Gastroesophageal sphincter (tissue), 4 donors: ENCODE data around the gene FUBP1. TPM values are rescaled to one million over a fixed set of nuclear protein-coding genes. Genes with fewer than 3 reads are reported as not detected.
"Not testable (repeated sequence)": the region's sequence is repeated elsewhere in the genome, so short reads cannot be mapped to it uniquely, and the experiment has no call there.

ENCODE experiments used
- ATAC-seq: fragments of 150-250 bp; one replicate; pipeline ENCODE4 v1.9.1; 2016; ENCODE audit warnings: mild to moderate bottlenecking, moderate library complexity
- H3K27ac ChIP-seq, 4 donors: fragments of 200-600 bp; sonication (generic) in 3 of 4; 1 replicate in 3 of 4; 2 replicates in 1 of 4; pipeline ENCODE4 v1.5.1; 2016 to 2019
- H3K27me3 ChIP-seq: fragments of 200-600 bp; sonication (generic); one replicate; pipeline ENCODE4 v1.5.1; 2019
- H3K36me3 ChIP-seq, 2 donors: fragments of 200-600 bp; sonication (generic); one replicate each; pipeline ENCODE4 v1.5.1; 2019; ENCODE audit warnings: control low read depth in 1 of 2
- H3K4me1 ChIP-seq, 3 donors: fragments of 200-600 bp; sonication (generic); 1 replicate in 2 of 3; 2 replicates in 1 of 3; pipeline ENCODE4 v1.5.1; 2016 to 2019; ENCODE audit warnings: control low read depth in 2 of 3
- H3K4me3 ChIP-seq, 2 donors: fragments of 200-600 bp; sonication (generic); one replicate each; pipeline ENCODE4 v1.5.1; 2019; ENCODE audit warnings: mild to moderate bottlenecking in 1 of 2, moderate library complexity in 1 of 2
- H3K9me3 ChIP-seq, 3 donors: fragments of 200-600 bp; sonication (generic); one replicate each; pipeline ENCODE4 v1.5.1; 2017 to 2019; ENCODE audit warnings: control low read depth in 2 of 3
- CTCF ChIP-seq, 4 experiments: fragments of 200-600 bp in 2 of 4; fragments of 450-650 bp in 2 of 4; sonication (generic) in 1 of 4; IDR thresholded peaks; one replicate each; pipeline ENCODE4 v1.5.1; 2017 to 2019; ENCODE audit warnings: antibody characterized with exemption in 4 of 4, mild to moderate bottlenecking in 2 of 4, moderate library complexity in 2 of 4
- EP300 ChIP-seq: sonication (generic); formaldehyde crosslinking; IDR thresholded peaks from one replicate; pipeline ENCODE4 v1.6.1; 2017; ENCODE audit warnings: antibody characterized with exemption, mild to moderate bottlenecking
- POLR2A ChIP-seq, 2 donors: fragments of 450-650 bp; IDR thresholded peaks; one replicate each; pipeline ENCODE4 v1.6.1; 2017; ENCODE audit warnings: antibody characterized with exemption in 2 of 2, mild to moderate bottlenecking in 2 of 2, moderate library complexity in 1 of 2
- POLR2AphosphoS5 ChIP-seq: sonication (generic); formaldehyde crosslinking; IDR thresholded peaks from one replicate; pipeline ENCODE4 v1.6.1; 2017; ENCODE audit warnings: antibody characterized with exemption
- WGBS, 2 donors: methylation state at CpG; one replicate each; pipeline ENCODE4 v1.1.5; 2018; ENCODE audit warnings: low coverage in 1 of 2; 5-methylcytosine and 5-hydroxymethylcytosine counted together
- total RNA-seq, 4 donors: library from RNA; depleted of rRNA; stranded (reverse); fragments of >200 nt; gene quantifications; one replicate each; pipeline ENCODE4 v1.1.0, GENCODE V29; 2016

The FUBP1 gene
- total RNA-seq, 4 donors from 2014 or later: 46.9 to 135 (median 68.5) TPM

DNA sequence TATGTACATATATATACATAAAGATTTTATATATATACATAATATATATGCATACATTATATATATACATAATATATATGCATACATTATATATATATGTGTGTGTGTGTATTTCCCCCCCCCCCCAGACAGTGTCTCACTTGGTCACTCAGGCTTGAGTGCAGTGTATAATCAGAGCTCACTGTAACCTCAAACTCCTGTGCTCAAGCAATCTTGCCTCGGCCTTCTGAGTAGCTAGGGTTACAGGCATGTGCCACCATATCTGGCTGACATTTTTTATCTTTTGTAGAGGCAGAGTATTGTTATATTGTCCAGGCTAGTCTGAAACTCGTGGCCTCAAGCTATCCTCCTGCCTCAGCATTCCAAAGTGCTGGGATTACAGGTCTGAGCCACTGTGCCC is 9.0 kb upstream of the FUBP1 start:
- no peak for ATAC-seq
- 80 to 85% methylated on average over 1 to 2 of the region's 2 CpGs for WGBS, 2 donors

DNA sequence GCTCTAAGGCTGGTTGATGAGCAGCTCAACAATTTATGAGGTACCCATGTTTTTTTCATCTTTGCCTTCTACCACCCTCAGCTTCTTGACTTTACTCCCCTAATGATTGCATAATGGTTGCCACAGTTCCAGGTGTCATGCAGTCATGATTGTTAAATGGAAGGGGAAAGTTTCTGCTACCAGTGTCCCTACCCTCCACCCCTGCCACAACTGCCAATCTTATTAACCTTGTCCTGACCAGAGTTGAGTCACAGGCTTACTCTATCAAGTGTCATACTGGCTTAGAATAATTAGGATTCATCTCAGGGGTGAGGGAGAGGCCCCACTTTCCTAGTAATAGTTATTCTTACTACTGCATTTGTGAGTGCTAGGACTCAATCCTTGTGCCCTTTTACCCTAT is 7.9 kb upstream of the FUBP1 start:
- H3K36me3 ChIP-seq: no peaks in the 10 kb centered on the region
- no peak for ATAC-seq
- H3K27me3 ChIP-seq: no peaks in the 10 kb centered on the region
- no peak overlapping the region for H3K27ac ChIP-seq
- H3K9me3 ChIP-seq: no peaks in the 10 kb centered on the region
- TF ChIP-seq EP300: no peak
- no peak for TF ChIP-seq POLR2A (IDR thresholded peaks at IDR 0.05)
- no peak for TF ChIP-seq POLR2AphosphoS5
- no peak for TF ChIP-seq CTCF (IDR thresholded peaks at IDR 0.05)
- H3K4me1 ChIP-seq: peaks cover 0 to 36% (median 0%) of the 10 kb centered on the region in 3 donors
- H3K4me3 ChIP-seq: no peak overlapping the region

More for the DNA sequence above, 9.0 kb upstream of the FUBP1 start:
- no peak for TF ChIP-seq POLR2AphosphoS5
- TF ChIP-seq POLR2A (IDR thresholded peaks at IDR 0.05): no peak
- no peak for TF ChIP-seq CTCF (IDR thresholded peaks at IDR 0.05)
- no peak for TF ChIP-seq EP300
- H3K4me1 ChIP-seq: peaks cover 0 to 33% (median 0%) of the 10 kb centered on the region in 3 donors
- H3K4me3 ChIP-seq: no peak overlapping the region
- H3K27ac ChIP-seq: no peak overlapping the region
- H3K27me3 ChIP-seq: no peaks in the 10 kb centered on the region
- no peaks in the 10 kb centered on the region for H3K9me3 ChIP-seq
- peaks cover 0 to 3% of the 10 kb centered on the region in 2 donors for H3K36me3 ChIP-seq

- Histone ChIP-seq H3K9me3 (no peaks in the 10 kb centered on the region), H3K4me1 (peaks cover 0 to 56% (median 5%) of the 10 kb centered on the region in 3 donors), H3K27me3 (no peaks in the 10 kb centered on the region), H3K36me3 (no peaks in the 10 kb centered on the region), H3K27ac (peak overlapping the region in 3 of 4 donors; percentile 40 to 48 (median 47)), H3K4me3 (no peak overlapping the region)
- TF ChIP-seq CTCF (IDR thresholded peaks at IDR 0.05): no peak
- TF ChIP-seq EP300: no peak
- TF ChIP-seq POLR2A (IDR thresholded peaks at IDR 0.05): no peak
- no peak for TF ChIP-seq POLR2AphosphoS5
- no peak for ATAC-seq
- 83 to 91% methylated on average over 3 to 4 of the region's 4 CpGs for WGBS, 2 donors
Measured at GRCh38 chr1:77984629-77985028, 5.8 kb upstream of the FUBP1 start.

- Histone ChIP-seq H3K4me3 (no peak overlapping the region), H3K36me3 (no peaks in the 10 kb centered on the region), H3K27ac (peak overlapping the region in 2 of 4 donors; percentile 40 to 47), H3K4me1 (peaks cover 0 to 56% (median 5%) of the 10 kb centered on the region in 3 donors), H3K9me3 (no peaks in the 10 kb centered on the region), H3K27me3 (no peaks in the 10 kb centered on the region)
- ATAC-seq: no peak
- TF ChIP-seq EP300 (no peak), POLR2AphosphoS5 (no peak), POLR2A (IDR thresholded peaks at IDR 0.05) (no peak), CTCF (IDR thresholded peaks at IDR 0.05) (no peak)
Measured at GRCh38 chr1:77983997-77984355, 5.1 kb upstream of the FUBP1 start.

GRCh38 chr1:77983352-77983996 is 4.6 kb upstream of the FUBP1 start:
- WGBS, 2 donors: 35 to 80% methylated on average over 1 to 8 of the region's 8 CpGs
- peak overlapping the region in 2 of 4 donors; percentile 40 to 47 for H3K27ac ChIP-seq
- not testable (repeated sequence) for ATAC-seq, H3K4me3 ChIP-seq, H3K9me3 ChIP-seq, H3K27me3 ChIP-seq, H3K36me3 ChIP-seq
- H3K4me1 ChIP-seq: peaks cover 0 to 56% (median 5%) of the 10 kb centered on the region in 3 donors
